Esophagus muscularis mucosa (tissue), 3 donors: ENCODE data around the gene FRY.

Experiments used
- CTCF ChIP-seq, 3 experiments: fragments of 200-600 bp in 2 of 3; fragments of 450-650 bp in 1 of 3; sonication (generic) in 2 of 3; IDR thresholded peaks; one replicate each; pipeline ENCODE4 v1.5.1; 2017 to 2019; ENCODE audit warnings: antibody characterized with exemption in 3 of 3, mild to moderate bottlenecking in 2 of 3, moderate library complexity in 1 of 3
- POLR2A ChIP-seq: fragments of 450-650 bp; IDR thresholded peaks from one replicate; pipeline ENCODE4 v1.6.1; 2017; ENCODE audit warnings: antibody characterized with exemption, moderate library complexity, mild to moderate bottlenecking, low read depth

DNA sequence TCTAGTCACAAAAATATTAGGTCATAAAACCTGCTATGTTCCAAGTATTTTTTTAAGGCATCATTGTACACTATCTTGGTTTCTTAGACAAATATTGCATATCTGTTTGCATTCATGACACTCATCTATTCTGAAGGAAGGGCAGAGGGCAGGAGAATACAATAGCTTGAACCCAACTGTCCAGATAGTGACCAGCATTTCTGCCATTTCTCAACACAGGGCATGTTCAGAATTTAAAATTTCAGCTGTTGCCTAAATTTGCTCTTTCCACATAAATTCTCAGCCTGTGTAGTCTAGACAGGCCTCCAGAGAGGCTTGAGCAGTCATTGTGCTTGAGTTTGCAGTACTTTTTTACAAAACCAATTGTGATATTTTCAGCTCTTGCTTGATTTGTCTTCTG, 164.1 kb downstream of the FRY start:
- no peak for TF ChIP-seq CTCF (IDR thresholded peaks at IDR 0.05)
- no peak for TF ChIP-seq POLR2A
